Measurements from ENCODE around the gene KBTBD13. TPM values are rescaled to one million over a fixed set of nuclear protein-coding genes. Genes with fewer than 3 reads are reported as not detected.
A peak's percentile ranks its signal among the peaks of the same experiment; 100 is the strongest.

Gene KBTBD13
- total and polyA plus RNA-seq, 11 donors, result 0.78 to 11.8 (median 4.2) TPM

DNA sequence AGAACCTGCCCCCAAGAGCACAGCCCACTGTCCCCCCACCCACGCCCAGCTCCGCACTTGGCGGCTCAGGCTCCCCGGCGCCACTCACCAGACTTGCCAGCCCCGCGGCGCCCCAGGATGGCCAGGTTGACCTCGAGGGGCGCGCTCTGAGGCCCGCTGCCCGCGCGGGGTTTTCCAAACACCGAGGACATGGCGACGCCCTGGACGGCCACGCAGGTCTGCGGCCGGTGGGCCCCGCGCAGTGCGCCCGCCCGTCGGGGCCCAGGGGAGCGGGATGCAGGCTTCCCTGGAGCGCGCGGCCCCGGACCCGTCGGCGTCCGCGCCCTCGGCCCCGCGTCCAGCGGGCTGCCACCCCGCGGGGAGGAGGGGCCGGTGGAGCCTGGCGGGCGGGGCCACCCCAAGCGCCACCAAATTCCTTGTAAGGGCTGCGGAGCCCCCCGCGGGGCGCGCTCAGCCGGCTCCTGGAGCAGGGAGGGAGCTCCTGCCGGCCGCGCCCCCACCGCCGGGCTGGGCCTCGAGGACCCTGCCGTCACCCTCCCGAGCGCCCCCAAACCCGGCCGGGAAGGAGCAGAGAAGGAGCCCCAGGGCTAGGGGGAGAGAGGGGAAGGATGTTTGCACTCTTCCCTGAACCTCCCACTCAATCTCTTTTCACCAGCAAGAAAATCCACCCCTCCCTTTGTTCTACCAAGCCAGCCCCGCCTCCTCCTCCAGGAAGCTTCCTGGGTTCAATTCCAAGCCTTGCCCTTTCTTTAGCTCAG, 8.7 kb upstream of the KBTBD13 start, which contains the start of gene RASL12:
Gene RASL12 (minus strand): TSS at position 347 of the 758 bp plus-strand sequence. CDS start 156 bp downstream, at position 191.
- Histone ChIP-seq H3K27me3 (peaks cover 0 to 23% (median 0%) of the 10 kb centered on the region in 9 donors), H3K36me3 (peaks cover 0 to 4% (median 0%) of the 10 kb centered on the region in 9 donors), H3K4me1 (peaks cover 18 to 79% (median 50%) of the 10 kb centered on the region in 12 donors), H3K27ac (peak within 1 kb of the TSS; percentile 59 to 93 (median 81)), H3K4me3 (peak within 1 kb of the TSS; percentile 18 to 79 (median 59)), H3K9me3 (no peaks in the 10 kb centered on the region)
- TF ChIP-seq, protein P1, sequence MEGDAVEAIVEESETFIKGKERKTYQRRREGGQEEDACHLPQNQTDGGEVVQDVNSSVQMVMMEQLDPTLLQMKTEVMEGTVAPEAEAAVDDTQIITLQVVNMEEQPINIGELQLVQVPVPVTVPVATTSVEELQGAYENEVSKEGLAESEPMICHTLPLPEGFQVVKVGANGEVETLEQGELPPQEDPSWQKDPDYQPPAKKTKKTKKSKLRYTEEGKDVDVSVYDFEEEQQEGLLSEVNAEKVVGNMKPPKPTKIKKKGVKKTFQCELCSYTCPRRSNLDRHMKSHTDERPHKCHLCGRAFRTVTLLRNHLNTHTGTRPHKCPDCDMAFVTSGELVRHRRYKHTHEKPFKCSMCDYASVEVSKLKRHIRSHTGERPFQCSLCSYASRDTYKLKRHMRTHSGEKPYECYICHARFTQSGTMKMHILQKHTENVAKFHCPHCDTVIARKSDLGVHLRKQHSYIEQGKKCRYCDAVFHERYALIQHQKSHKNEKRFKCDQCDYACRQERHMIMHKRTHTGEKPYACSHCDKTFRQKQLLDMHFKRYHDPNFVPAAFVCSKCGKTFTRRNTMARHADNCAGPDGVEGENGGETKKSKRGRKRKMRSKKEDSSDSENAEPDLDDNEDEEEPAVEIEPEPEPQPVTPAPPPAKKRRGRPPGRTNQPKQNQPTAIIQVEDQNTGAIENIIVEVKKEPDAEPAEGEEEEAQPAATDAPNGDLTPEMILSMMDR (IDR thresholded peaks at IDR 0.05), result no peak
- TF ChIP-seq POLR2A (IDR thresholded peaks at IDR 0.05), result peak in 1 of 2 donors; percentile 37
- intact Hi-C loops (cut with DNase I), result no loop called here
- peak in 1 of 4 donors; percentile 19 for ATAC-seq
- 7 to 20% (median 13%) methylated on average over 19 to 66 of the region's 66 CpGs for WGBS, 4 donors
- peak in 2 of 5 donors; percentile 63 to 73 for DNase-seq

DNA sequence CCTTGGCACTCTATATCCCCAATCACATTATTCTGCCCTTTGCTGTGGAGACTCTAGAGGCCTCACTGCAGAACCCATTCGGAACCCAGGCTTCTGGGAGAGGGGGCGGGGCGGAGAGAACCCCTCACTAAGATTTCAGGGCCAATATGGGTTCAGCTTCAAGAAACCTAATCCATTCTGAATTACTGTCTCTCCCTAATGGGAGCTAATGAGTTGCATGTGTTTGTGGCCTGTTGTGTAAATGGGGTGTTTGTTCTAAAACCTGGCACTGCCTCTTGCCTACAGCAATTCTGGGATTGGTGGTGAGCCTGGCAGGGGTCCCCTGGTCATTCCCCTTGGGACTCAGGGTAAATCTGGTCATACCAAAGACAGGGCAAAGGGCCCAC, 8.2 kb upstream of the KBTBD13 start:
- Histone ChIP-seq H3K27me3 (peaks cover 0 to 23% (median 0%) of the 10 kb centered on the region in 9 donors), H3K4me1 (peaks cover 18 to 79% (median 47%) of the 10 kb centered on the region in 12 donors), H3K27ac (peak overlapping the region; percentile 59 to 93 (median 81)), H3K4me3 (peak overlapping the region in 9 of 12 donors; percentile 49 to 79 (median 60)), H3K9me3 (no peaks in the 10 kb centered on the region), H3K36me3 (peaks cover 0 to 4% (median 0%) of the 10 kb centered on the region in 9 donors)
- no peak for TF ChIP-seq POLR2A (IDR thresholded peaks at IDR 0.05)
- TF ChIP-seq, protein P1 (IDR thresholded peaks at IDR 0.05), result no peak
- DNase-seq (no peak), ATAC-seq (no peak)
- intact Hi-C loops (cut with DNase I), result no loop called here
- 78 to 86% (median 81%) methylated on average over 3 of the region's 3 CpGs for WGBS, 4 donors

DNA sequence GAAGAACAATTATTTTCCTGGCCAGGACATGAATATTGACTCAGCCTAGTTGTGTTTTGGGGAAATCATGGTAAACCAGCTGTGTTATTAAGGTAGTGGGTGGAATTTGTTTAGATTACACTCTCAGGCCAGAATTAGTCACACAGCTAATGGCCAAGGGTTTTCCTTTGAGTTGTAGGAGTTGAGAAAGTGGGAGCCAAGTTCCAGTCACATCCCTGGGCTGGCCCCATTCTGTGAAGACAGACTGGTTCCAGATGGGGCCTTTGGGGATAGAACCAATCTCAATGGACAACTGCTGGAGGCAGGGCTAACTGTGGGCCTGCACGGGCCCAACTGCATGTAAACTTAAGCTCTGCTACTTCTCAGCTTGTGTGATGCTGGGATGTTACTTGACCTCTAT, 7.4 kb upstream of the KBTBD13 start:
- 40 to 63% (median 56%) methylated on average over 1 of the region's 1 CpG for WGBS, 4 donors
- DNase-seq (peak; percentile 51 to 75 (median 71)), ATAC-seq (peak; percentile 21 to 72 (median 62))
- H3K4me1 ChIP-seq, result peaks cover 18 to 82% (median 45%) of the 10 kb centered on the region in 12 donors
- intact Hi-C loops (cut with DNase I), result no loop called here
- H3K9me3 ChIP-seq, result no peaks in the 10 kb centered on the region
- peaks cover 0 to 23% (median 0%) of the 10 kb centered on the region in 9 donors for H3K27me3 ChIP-seq
- no peak overlapping the region for H3K4me3 ChIP-seq
- TF ChIP-seq POLR2A (IDR thresholded peaks at IDR 0.05), result no peak
- TF ChIP-seq, protein P1 (IDR thresholded peaks at IDR 0.05), result no peak
- H3K27ac ChIP-seq, result peak overlapping the region; percentile 59 to 93 (median 81)
- H3K36me3 ChIP-seq, result no peaks in the 10 kb centered on the region

Data from heart left ventricle (tissue), 16 donors.